22Rv1 (cell line): ENCODE results near the gene CAMSAP1.

Experiments
- H3K27ac ChIP-seq: fragments of 450-650 bp; 2 replicates; pipeline ENCODE4 v1.5.1; 2017
- CTCF ChIP-seq: fragments of 450-650 bp; IDR thresholded peaks from 2 replicates; pipeline ENCODE4 v1.5.1; 2017; ENCODE audit warnings: mild to moderate bottlenecking
- ZFX ChIP-seq: fragments of 450-650 bp; IDR thresholded peaks from 2 replicates; pipeline ENCODE4 v1.6.1; 2017; ENCODE audit warnings: antibody characterized with exemption, borderline replicate concordance

The CAMSAP1 gene

GRCh38 chr9:135787776-135788575, 119.4 kb downstream of the CAMSAP1 start:
- no peak overlapping the region for H3K27ac ChIP-seq
- TF ChIP-seq ZFX: no peak
- 0 out of 2 replicates have a peak, but pooled peaks have one; percentile 7 for TF ChIP-seq CTCF

- no peak overlapping the region for H3K27ac ChIP-seq
- TF ChIP-seq ZFX (no peak), CTCF (no peak)
These were observed 120.0 kb downstream of the CAMSAP1 start for GRCh38 chr9:135787317-135787716.

GRCh38 chr9:135786146-135786690, 121.1 kb downstream of the CAMSAP1 start:
- TF ChIP-seq CTCF (no peak), ZFX (no peak)
- no peak overlapping the region for H3K27ac ChIP-seq

GRCh38 chr9:135785013-135785575, 122.3 kb downstream of the CAMSAP1 start:
- no peak overlapping the region for H3K27ac ChIP-seq
- TF ChIP-seq CTCF (no peak), ZFX (no peak)

GRCh38 chr9:135783540-135784245, 123.7 kb downstream of the CAMSAP1 start:
- no peak overlapping the region for H3K27ac ChIP-seq
- TF ChIP-seq ZFX: no peak
- TF ChIP-seq CTCF: 0 out of 2 replicates have a peak, but pooled peaks have one; percentile 11

- H3K27ac ChIP-seq: no peak overlapping the region
- no peak for TF ChIP-seq CTCF
- TF ChIP-seq ZFX: no peak
These were observed 124.4 kb downstream of the CAMSAP1 start for GRCh38 chr9:135782946-135783345.

- TF ChIP-seq ZFX (no peak), CTCF (no peak)
- H3K27ac ChIP-seq: no peak overlapping the region
These were observed 126.7 kb downstream of the CAMSAP1 start for GRCh38 chr9:135780626-135781025.
